ENCODE results near the gene ZNF718.
"Not testable (repeated sequence)": the region's sequence is repeated elsewhere in the genome, so short reads cannot be mapped to it uniquely, and the experiment has no call there.

The ZNF718 gene

DNA sequence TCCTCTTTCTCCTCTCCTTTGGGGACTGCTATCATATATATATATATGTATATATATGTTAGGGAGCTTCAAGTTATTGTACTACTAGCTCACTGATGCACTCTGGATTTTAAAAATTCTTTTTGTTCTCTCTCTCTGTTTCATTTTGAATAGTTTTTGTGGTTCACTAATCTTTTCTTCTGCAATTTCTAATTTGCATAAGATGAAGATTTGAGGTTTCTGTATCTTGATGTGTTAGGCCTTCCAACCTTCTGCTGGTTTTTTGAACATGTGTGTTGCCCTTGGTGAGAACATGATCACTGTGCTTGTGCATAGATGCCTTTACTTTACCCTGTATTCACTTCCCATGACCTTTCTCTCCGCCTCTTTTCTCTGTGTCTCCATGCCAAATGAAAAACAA lies 7.8 kb upstream of the ZNF718 start:
- no peaks in the 10 kb centered on the region for H3K4me1 ChIP-seq (ENCODE audit: insufficient read depth, poor library complexity, severe bottlenecking)
- no peaks in the 10 kb centered on the region for H3K9me3 ChIP-seq (ENCODE audit: severe bottlenecking)
- no peak for ATAC-seq (ENCODE audit: low read depth)
- no peak for DNase-seq (ENCODE audit: low spot score)
- H3K27me3 ChIP-seq (ENCODE audit: insufficient read depth, poor library complexity, severe bottlenecking): no peaks in the 10 kb centered on the region
- no peak overlapping the region for H3K4me3 ChIP-seq (ENCODE audit: severe bottlenecking)
- H3K36me3 ChIP-seq (ENCODE audit: low read depth): no peaks in the 10 kb centered on the region
- H3K27ac ChIP-seq (ENCODE audit: poor library complexity, severe bottlenecking): no peak overlapping the region
- TF ChIP-seq, protein P1, sequence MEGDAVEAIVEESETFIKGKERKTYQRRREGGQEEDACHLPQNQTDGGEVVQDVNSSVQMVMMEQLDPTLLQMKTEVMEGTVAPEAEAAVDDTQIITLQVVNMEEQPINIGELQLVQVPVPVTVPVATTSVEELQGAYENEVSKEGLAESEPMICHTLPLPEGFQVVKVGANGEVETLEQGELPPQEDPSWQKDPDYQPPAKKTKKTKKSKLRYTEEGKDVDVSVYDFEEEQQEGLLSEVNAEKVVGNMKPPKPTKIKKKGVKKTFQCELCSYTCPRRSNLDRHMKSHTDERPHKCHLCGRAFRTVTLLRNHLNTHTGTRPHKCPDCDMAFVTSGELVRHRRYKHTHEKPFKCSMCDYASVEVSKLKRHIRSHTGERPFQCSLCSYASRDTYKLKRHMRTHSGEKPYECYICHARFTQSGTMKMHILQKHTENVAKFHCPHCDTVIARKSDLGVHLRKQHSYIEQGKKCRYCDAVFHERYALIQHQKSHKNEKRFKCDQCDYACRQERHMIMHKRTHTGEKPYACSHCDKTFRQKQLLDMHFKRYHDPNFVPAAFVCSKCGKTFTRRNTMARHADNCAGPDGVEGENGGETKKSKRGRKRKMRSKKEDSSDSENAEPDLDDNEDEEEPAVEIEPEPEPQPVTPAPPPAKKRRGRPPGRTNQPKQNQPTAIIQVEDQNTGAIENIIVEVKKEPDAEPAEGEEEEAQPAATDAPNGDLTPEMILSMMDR (IDR thresholded peaks at IDR 0.05; ENCODE audit: poor library complexity, severe bottlenecking): no peak

DNA sequence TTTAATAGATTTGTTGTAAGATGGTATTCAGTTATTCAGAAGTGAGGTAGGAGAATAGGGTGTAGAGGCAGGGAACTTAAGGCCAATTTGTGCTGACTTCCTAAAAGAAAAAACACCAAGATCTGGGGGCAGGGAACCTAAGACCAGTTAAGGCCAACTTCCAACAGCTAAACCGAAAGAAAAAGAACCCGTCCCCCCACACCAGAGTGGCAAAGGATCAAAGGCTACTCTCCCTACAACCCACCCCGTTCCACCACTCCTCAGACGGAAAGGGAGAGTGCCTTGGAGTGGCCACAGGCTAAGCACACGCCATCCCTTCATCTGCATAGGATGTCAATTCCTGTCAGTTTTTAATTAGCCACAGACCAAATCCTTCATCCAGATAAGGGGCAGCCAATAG lies 3.7 kb upstream of the ZNF718 start:
- H3K36me3 ChIP-seq (ENCODE audit: low read depth): peaks cover under 1% of the 10 kb centered on the region
- ATAC-seq (ENCODE audit: low read depth) (no peak), DNase-seq (ENCODE audit: low spot score) (no peak)
- H3K27me3 ChIP-seq (ENCODE audit: insufficient read depth, poor library complexity, severe bottlenecking): no peaks in the 10 kb centered on the region
- no peak overlapping the region for H3K27ac ChIP-seq (ENCODE audit: poor library complexity, severe bottlenecking)
- no peak overlapping the region for H3K4me3 ChIP-seq (ENCODE audit: severe bottlenecking)
- peaks cover 7% of the 10 kb centered on the region for H3K9me3 ChIP-seq (ENCODE audit: severe bottlenecking)
- TF ChIP-seq, protein P1 (IDR thresholded peaks at IDR 0.05; ENCODE audit: poor library complexity, severe bottlenecking): no peak
- no peaks in the 10 kb centered on the region for H3K4me1 ChIP-seq (ENCODE audit: insufficient read depth, poor library complexity, severe bottlenecking)

DNA sequence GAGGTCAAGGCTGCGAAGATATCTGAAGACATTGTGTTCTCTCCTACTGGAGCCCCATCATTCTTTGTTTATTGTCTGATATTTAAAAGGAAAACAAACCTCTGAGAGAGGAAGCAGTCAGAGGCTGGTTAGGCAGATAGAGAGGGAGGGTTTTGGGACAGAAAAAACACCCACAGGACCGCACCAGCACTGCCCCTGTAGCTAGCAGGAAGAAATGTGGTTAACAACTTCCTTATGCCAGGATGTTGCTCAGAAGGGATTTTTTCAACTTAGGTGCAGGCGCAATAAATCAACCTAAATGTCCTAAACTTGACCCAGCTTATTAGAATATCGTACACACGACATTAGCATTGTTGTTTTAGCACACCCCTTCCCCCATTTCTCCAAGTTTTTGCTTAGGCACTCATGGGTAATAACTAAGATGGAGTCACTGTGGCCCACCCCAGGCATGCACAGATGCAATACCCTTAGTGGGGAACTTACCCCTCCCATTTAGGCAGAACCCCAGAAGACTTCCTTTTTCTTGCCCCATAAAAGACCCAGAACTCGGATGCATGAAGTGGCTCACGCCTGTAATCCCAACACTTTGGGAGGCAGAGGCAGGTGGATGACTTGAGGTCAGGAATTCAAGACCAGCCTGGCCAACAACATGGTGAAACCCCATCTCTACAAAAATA lies 2.8 kb upstream of the ZNF718 start:
- no peak overlapping the region for H3K4me3 ChIP-seq (ENCODE audit: severe bottlenecking)
- H3K4me1 ChIP-seq (ENCODE audit: insufficient read depth, poor library complexity, severe bottlenecking): no peaks in the 10 kb centered on the region
- peaks cover 13% of the 10 kb centered on the region for H3K9me3 ChIP-seq (ENCODE audit: severe bottlenecking)
- H3K27me3 ChIP-seq (ENCODE audit: insufficient read depth, poor library complexity, severe bottlenecking): no peaks in the 10 kb centered on the region
- no peak overlapping the region for H3K27ac ChIP-seq (ENCODE audit: poor library complexity, severe bottlenecking)
- H3K36me3 ChIP-seq (ENCODE audit: low read depth): peaks cover 10% of the 10 kb centered on the region
- ATAC-seq (ENCODE audit: low read depth) (no peak), DNase-seq (ENCODE audit: low spot score) (no peak)
- TF ChIP-seq, protein P1 (IDR thresholded peaks at IDR 0.05; ENCODE audit: poor library complexity, severe bottlenecking): no peak

DNA sequence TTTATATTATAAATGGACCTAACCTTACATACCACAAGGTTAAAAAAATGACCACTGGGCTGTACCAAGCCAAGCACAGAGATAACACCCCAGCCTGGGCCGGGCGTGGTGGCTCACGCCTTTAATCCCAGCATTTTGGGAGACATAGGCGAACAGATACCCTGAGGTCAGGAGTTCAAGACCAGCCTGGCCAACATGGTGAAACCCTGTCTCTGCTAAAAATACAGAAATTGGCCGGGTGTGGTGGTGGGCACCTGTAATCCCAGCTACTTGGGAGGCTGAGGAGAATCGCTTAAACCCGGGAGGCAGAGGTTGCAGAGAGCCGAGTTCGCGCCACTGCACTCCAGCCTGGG lies 403 bp upstream of the ZNF718 start:
- Histone ChIP-seq H3K27ac (ENCODE audit: poor library complexity, severe bottlenecking) (peak overlapping the region; percentile 75), H3K9me3 (ENCODE audit: severe bottlenecking) (peaks cover 13% of the 10 kb centered on the region), H3K36me3 (ENCODE audit: low read depth) (peaks cover 14% of the 10 kb centered on the region), H3K4me3 (ENCODE audit: severe bottlenecking) (peak overlapping the region; percentile 57)
- not testable (repeated sequence) for H3K27me3 ChIP-seq (ENCODE audit: insufficient read depth, poor library complexity, severe bottlenecking); DNase-seq (ENCODE audit: low spot score); ATAC-seq (ENCODE audit: low read depth); H3K4me1 ChIP-seq (ENCODE audit: insufficient read depth, poor library complexity, severe bottlenecking)

DNA sequence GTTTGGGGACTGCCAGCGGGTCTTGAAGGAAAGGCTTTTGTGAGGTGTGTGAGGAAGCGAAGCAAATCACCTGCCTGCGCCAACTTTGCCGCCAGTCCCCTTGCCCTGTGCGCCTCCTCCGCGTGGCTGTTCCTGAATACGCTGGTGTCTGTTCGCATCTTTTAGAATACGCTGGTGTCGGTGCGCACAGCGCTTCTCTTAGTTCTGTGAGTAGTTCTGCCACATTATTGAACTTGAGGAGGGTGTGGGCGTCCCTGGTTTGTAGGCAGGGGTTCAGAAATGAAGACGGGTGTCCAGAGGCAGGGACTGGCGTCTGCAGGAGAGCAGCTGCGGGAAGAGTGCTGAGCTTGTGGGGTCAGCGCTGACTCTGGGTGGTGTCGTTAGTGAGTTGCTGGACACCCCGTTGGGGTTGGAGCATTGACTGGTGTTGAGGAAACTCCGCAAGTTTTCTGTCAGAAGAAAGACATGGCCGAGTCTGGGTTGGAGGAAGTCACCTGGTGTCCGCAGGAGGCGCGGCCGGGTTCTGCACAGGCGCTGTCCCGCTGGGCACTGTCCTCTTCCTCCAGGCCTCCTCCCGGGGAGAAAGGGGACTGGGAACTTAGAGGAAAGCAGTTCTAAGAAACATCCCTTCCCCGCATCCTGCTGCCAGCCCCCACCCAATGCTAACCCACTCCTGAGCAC lies 930 bp downstream of the ZNF718 start:
- TF ChIP-seq, protein P1 (IDR thresholded peaks at IDR 0.05; ENCODE audit: poor library complexity, severe bottlenecking): no peak
- ATAC-seq (ENCODE audit: low read depth): peak; percentile 35; the same call in 2 of the 3 replicates
- Histone ChIP-seq H3K27ac (ENCODE audit: poor library complexity, severe bottlenecking) (peak overlapping the region; percentile 75), H3K4me3 (ENCODE audit: severe bottlenecking) (peak overlapping the region; percentile 57), H3K27me3 (ENCODE audit: insufficient read depth, poor library complexity, severe bottlenecking) (no peaks in the 10 kb centered on the region), H3K4me1 (ENCODE audit: insufficient read depth, poor library complexity, severe bottlenecking) (no peaks in the 10 kb centered on the region), H3K9me3 (ENCODE audit: severe bottlenecking) (peaks cover 13% of the 10 kb centered on the region), H3K36me3 (ENCODE audit: low read depth) (peaks cover 14% of the 10 kb centered on the region)
- DNase-seq (ENCODE audit: low spot score): no peak

All from RWPE2 (cell line).